G401.6 (cell line): Measurements from ENCODE around the gene KRT77.
"Not testable (repeated sequence)": the region's sequence is repeated elsewhere in the genome, so short reads cannot be mapped to it uniquely, and the experiment has no call there.

Source experiments
- FAIRE-seq: peaks from 2 replicates; lab custom pipeline; 2012; peaks lifted over from hg19 to GRCh38; lab: Jason Lieb, UNC

KRT77 gene

GRCh38 chr12:52703424-52703823, at the start of gene KRT77:
Gene KRT77, minus strand, starts transcription at chr12:52703524. Its CDS starts 90 bp downstream, at chr12:52703434.
- FAIRE-seq: no peak

- FAIRE-seq: no peak
These were observed 49.2 kb upstream of the KRT77 start for GRCh38 chr12:52752516-52752915.

- FAIRE-seq: no peak
These were observed 48.5 kb upstream of the KRT77 start for GRCh38 chr12:52751795-52752194.

GRCh38 chr12:52750532-52750931, 47.2 kb upstream of the KRT77 start:
- not testable (repeated sequence) for FAIRE-seq

DNA sequence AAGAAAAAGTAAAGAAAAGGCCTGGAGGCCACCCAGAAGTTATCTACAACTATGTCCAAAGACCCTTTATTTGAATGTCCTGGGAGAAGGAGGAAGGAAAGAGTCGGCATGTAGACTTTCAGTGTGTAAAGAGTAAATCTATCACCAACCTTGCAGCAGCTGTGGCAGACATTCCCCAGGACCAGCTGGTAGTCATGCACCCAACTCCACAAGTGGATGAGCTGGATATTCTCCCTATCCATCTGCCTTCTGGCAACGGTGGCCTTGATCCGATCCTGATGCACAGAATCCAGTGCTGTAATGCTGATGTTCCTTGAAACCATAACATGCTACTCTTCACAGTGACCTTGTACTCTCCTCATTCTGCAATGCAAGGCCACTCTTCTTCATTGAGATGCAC, 46.5 kb upstream of the KRT77 start:
- FAIRE-seq: no peak

GRCh38 chr12:52748578-52748977, 45.3 kb upstream of the KRT77 start:
- FAIRE-seq: no peak

GRCh38 chr12:52745554-52745953, 42.2 kb upstream of the KRT77 start:
- FAIRE-seq: no peak

DNA sequence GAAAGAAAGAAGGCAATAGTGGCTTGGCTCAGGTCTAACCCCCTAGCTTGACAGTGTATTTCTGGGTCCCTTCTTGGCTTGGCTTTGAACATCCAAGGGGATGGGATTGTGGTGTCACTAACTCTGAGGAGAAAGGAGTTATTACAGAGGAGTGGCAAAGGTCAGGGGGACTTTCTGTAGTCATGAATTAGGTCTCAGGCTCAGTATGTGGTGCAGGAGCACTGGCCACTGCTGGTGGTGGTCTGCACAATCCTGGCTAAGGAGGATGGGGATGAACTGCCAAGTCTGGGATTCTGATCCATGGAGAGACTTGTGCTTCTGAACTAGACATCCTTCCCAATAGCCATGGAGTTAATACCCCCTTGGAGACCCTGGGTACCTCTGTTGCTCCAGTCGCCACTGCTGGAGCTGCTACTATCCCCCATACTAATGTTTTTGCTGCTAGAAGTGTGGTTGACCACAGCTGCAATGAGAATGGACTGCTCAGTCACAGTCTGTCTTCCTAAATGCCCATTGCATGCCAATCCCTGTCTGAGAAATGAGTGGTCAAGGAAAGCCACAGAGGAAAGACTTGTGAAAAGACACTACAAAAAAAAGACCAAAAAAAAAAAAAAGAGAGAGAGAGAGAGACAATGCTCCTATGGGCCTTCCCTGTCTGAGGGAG, 41.3 kb upstream of the KRT77 start:
- no peak for FAIRE-seq

GRCh38 chr12:52742822-52743457, 39.6 kb upstream of the KRT77 start:
- no peak for FAIRE-seq

DNA sequence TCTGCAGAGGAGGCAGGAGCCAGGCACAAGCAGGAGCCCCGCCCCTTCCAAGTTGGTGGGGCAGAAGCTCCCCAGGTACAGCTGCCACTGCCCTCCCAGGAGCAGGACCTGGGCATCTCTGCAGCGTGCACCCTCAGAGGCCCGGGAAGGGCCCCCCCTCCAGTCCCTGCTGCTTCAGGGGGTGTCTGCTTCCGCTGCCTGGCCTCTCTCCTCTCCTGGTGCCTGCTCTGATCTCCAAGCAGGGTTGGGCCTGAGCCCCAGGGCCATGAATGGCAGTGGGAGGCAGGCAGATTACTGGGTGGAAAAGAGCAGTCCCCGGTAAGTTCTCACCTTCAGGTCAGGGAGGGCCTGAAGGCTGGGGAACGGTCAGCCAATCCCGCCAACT, 38.9 kb upstream of the KRT77 start:
- FAIRE-seq: no peak

DNA sequence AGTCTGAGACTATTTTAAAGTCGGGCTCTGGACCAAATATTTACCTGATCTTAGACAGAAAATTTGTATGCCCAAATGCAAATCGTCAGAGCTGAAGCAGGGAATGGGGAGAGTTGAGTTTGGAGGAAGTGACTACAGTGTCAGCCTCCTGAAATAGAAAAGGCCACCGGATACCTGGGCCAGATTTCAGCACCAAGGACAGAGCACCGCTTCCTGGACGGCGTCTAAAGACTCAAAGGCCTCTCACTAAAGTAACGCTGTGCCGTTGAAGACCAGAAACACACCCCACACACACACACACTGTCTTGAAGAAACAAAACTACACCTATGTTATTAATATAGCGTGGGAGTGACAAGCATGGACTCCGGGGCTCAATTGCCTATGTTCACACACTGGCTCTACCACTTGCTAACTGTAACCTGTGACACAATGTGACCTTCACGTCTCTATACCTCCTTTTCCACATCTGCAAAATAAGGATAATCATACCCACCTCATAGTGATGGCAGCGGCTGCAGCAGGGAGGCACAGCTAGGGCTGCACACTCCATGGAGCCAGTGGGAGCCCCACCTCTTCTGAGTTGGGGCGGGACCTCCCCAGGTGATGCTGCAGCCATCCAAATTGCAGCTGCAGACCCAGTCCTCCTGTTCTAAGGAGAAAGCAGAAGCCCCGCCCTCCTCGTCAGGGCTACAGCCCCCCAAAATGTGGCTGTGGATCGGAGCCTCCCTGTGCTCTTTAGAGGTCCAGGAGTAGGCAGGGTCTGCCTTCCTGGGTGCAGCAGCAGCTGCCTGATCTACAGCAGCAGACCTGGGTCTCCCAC, 38.3 kb upstream of the KRT77 start:
- no peak for FAIRE-seq

DNA sequence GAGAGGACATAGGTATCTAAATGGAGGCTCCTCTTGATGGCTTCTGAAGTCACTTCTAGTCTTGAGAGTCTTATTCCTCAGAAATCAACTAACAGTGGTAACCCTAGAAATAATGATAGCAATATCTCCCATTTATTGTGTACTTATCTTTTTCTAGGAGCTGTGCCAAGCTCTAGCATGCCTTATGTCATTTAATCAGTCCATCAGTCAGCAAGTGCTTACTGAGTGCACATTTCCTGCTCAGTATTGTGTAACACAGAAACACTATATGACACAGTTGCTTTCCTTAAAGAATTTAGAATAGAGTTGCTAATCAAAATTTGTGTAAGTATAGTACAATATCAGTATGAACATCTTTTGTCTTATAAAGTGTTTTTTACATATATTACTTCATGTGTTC, 37.3 kb upstream of the KRT77 start:
- no peak for FAIRE-seq

DNA sequence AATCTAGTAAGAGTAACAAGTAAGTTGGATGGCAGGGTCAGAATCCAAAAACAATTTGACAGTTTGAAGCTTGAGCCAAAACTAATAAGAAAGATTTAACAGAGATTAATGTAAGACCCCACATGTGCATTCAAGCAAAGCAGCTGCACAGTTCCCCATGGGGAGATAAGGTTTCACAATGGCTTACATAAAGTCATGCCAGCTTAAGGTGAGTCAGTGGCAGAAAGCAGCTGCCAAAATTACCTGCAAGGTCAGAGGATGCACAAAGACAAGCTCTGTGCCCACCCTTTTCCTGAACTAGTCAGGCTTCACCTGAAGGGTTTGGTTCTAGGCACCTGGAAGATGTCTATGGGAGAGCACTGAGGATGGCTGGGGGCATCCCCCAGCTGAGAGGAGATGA, 36.6 kb upstream of the KRT77 start:
- no peak for FAIRE-seq

DNA sequence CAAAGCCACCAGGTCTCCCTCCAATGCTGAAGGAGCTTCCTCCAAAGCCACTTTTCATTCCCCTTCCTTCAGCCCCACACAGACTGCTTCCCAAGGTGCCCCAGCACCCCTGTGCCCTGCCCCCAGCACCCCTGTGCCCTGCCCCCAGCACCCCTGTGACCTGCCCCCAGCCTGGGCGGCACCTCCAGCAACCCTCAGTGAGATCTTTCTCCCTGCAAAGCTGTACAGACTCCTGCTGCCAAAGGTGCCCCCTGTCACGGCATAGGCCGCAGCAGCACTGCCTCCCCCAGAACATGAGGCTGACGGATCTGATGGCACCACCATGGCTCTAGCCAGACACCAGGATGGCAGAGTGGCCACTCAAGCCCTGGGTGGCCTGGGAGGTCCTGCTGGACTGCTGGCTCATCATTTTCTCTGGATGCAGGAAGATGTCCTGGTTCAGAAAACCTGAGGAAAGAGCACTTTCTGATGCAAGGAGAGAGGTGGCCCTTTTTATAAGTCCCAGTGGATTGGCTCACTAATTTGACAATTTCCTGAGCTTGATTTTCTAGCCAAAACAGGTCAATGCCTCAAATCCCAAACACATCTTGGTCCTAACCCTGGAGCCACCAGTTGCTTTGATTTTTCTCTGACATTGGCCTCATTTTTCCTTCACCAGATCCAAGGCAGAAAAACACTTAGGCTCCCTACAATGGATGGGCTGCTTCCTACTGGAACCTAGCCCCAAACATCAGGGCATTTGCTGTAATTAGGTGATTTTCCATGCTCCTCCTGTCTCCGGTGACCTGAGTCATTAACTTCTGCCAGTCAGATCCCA, 32.7 kb upstream of the KRT77 start:
- no peak for FAIRE-seq

GRCh38 chr12:52735106-52735505, 31.8 kb upstream of the KRT77 start:
- no peak for FAIRE-seq

DNA sequence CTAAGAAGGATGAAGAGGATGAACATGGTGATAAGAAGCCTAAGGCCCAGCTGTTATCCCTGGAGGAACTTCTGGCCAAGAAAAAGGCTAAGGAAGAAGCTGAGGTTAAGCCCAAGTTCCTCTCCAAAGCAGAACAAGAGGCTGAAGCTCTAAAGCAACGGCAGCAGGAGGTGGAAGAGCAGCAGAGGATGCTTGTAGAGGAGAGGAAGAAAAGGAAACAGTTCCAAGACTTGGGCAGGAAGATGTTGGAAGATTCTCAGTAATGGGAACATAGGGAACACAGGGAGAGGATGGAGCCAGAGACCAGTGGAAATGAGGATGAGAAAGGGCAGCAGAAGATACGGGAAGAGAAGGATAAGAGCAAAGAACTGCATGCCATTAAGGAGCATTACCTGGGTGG, 27.5 kb upstream of the KRT77 start:
- FAIRE-seq: no peak

- no peak for FAIRE-seq
These were observed 27.1 kb upstream of the KRT77 start for GRCh38 chr12:52730383-52730782.

DNA sequence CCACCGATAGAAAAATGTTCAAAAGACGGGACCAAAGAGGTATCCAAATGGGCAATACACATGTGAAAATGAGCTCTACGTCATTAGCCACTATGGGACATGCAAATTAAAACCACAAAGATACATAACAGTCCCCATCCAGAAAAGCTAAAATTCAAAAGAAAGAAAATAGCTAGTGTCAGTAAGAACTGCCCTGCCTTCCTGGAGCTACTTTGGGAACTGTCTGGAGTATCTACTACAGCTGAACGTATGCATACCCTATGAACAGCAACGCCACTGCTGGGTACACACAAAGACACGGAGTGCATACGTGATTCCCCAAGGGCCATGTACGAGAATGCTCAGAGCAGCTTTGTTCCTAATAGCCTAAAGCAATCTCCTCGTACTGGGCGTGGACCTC, 25.8 kb upstream of the KRT77 start:
- no peak for FAIRE-seq

DNA sequence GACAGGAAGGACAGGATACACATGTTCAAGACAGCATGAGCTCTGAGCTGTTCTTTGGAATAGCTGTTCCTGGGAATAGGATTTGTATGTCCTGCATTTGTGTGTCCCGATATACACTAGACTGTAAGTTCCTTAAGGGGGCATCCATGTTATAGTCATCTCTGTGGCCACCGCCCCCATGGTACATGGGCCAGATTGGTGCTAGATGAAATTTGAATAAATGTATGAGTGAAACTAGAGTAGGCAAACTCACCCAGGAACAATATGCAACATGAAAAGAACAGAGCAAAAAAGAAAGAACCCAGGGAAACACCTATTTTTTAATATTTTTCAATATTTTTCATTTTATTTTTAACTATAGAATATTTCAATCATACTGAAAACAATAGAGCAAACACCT, 25.1 kb upstream of the KRT77 start:
- FAIRE-seq: no peak

DNA sequence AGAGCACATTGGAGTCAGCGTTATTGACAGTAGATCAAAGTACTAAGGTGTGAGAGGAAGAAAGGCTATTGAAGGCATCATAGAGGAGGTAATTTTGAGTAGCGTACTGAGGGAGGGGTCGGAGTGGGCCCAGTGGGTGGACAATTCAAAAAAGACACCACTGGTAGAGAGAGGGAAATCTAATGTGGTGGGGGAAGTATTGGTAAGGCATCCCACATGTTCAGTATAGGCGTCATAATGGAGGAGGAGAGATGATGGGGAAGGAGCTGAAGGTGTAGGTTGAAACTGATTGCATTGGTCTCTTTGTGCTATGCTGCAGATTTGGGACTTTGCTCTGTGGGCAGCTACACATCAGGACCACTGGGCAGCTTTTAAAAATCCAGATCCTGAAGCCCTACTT, 23.7 kb upstream of the KRT77 start:
- no peak for FAIRE-seq

DNA sequence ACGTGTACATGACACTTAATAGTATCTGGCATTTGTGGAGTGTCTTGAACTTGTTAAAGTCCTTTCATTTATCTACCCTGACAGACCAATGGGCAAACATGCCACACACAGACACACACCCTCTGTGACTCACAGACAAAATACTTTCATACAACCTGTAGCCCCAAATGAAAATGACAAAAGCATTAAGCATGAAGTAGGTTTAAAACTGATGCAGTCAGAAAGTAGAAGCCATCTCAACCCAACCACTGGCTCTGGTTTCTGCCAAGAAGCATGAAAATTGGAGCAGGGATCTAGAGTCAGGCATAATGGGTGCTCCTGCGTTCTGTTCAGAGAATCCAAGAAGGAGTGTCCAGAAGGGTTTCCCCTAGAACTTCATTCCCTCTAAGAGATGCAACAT, 23.1 kb upstream of the KRT77 start:
- FAIRE-seq: no peak

- FAIRE-seq: no peak
These were observed 21.1 kb upstream of the KRT77 start for GRCh38 chr12:52724384-52724783.

DNA sequence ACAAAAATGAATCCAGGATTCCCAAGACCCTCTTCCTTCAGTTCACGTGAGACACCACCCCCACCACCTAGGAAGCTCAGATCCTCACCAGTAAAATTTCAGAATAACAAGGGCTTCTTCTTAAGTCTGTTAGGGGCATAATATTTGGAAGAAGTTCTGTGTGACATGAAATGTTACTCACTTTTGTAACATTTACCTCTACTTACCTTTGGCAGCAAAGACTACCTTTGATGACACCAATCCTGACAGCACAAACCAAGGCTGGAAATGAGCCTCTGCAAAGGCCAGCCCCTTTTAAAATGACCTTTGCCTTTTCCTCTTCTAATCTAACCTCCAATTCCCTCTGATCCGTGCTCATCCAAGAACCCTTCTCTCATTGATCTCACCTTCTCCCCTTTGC, 19.4 kb upstream of the KRT77 start:
- FAIRE-seq: no peak
